Natural killer cell (primary cell): ENCODE measurements around the gene HPSE2. TPM values are rescaled to one million over a fixed set of nuclear protein-coding genes. Genes with fewer than 3 reads are reported as not detected.

ENCODE experiments used
- ATAC-seq, 3 donors: fragments of 150-1000 bp in 2 of 3; fragments of 200-7000 bp in 1 of 3; cut with Tn5 transposase; 1 replicate in 1 of 3; 2 replicates in 2 of 3; pipeline ENCODE4 v1.10.0; 2021; ENCODE audit warnings: mild to moderate bottlenecking in 2 of 3, moderate library complexity in 2 of 3
- DNase-seq, 2 donors: peaks; one replicate each; pipeline versions ENCODE4 v3.0.0 to v3.0.0-alpha.2; 2013 to 2021; ENCODE audit warnings: mixed read lengths in 1 of 2
- H3K27ac ChIP-seq: one replicate; pipeline ENCODE4 v1.5.1; 2013; ENCODE audit warnings: mild to moderate bottlenecking, low read length
- H3K27me3 ChIP-seq: one replicate; pipeline ENCODE4 v1.6.1; 2013; ENCODE audit warnings: low read length; ENCODE audit not compliant: control insufficient read depth, insufficient read depth
- H3K36me3 ChIP-seq: one replicate; pipeline ENCODE4 v1.6.1; 2013; ENCODE audit warnings: low read length; ENCODE audit not compliant: control insufficient read depth, insufficient read depth
- H3K4me1 ChIP-seq: one replicate; pipeline ENCODE4 v1.6.1; 2013; ENCODE audit warnings: low read length; ENCODE audit not compliant: control insufficient read depth, insufficient read depth
- H3K4me3 ChIP-seq: one replicate; pipeline ENCODE4 v1.5.1; 2013; ENCODE audit warnings: low read length
- H3K9me3 ChIP-seq: one replicate; pipeline ENCODE4 v1.6.1; 2013; ENCODE audit warnings: low read length; ENCODE audit not compliant: control insufficient read depth, insufficient read depth
- H3K27ac Mint-ChIP-seq, 2 donors: one replicate each; pipeline ENCODE4 v1.8.0; 2022; ENCODE audit warnings: mild to moderate bottlenecking in 2 of 2, mixed read lengths in 2 of 2, moderate library complexity in 1 of 2
- H3K27me3 Mint-ChIP-seq, 2 donors: one replicate each; pipeline ENCODE4 v1.8.0; 2022; ENCODE audit warnings: low read depth in 2 of 2, mixed read lengths in 2 of 2
- H3K36me3 Mint-ChIP-seq: one replicate; pipeline ENCODE4 v1.8.0; 2022; ENCODE audit warnings: mixed read lengths
- H3K4me1 Mint-ChIP-seq, 2 donors: one replicate each; pipeline ENCODE4 v1.8.0; 2022; ENCODE audit warnings: mixed read lengths in 2 of 2
- H3K4me3 Mint-ChIP-seq: one replicate; pipeline ENCODE4 v1.8.0; 2022; ENCODE audit warnings: mild to moderate bottlenecking, moderate library complexity, mixed read lengths
- H3K9me3 Mint-ChIP-seq, 2 donors: one replicate each; pipeline ENCODE4 v1.8.0; 2022; ENCODE audit warnings: mixed read lengths in 2 of 2
- CTCF ChIP-seq: fragments of 200-600 bp; IDR thresholded peaks from one replicate; pipeline ENCODE4 v1.8.0; 2022; ENCODE audit warnings: antibody characterized with exemption
- WGBS: methylation state at CpG from one replicate; pipeline ENCODE4 v1.1.7; 2013; ENCODE audit warnings: missing lambda C conversion rate; ENCODE audit not compliant: insufficient coverage; 5-methylcytosine and 5-hydroxymethylcytosine counted together
- intact Hi-C: fragments of 100-400 bp; cut with micrococcal nuclease; formaldehyde crosslinking; loops from one replicate; pipeline ENCODE4 v1.14.2; 2022
- total RNA-seq, 4 donors: library from RNA; stranded (reverse); fragments of 120-200 nt in 1 of 4; gene quantifications; one replicate each; pipeline versions ENCODE4 v1.2.3 to v1.2.4, GENCODE V29; 2013 to 2022

Gene HPSE2
- total RNA-seq, 3 donors from 2014 or later (not counting 1 experiment from before 2014, with no cell fraction given) = not detected

DNA sequence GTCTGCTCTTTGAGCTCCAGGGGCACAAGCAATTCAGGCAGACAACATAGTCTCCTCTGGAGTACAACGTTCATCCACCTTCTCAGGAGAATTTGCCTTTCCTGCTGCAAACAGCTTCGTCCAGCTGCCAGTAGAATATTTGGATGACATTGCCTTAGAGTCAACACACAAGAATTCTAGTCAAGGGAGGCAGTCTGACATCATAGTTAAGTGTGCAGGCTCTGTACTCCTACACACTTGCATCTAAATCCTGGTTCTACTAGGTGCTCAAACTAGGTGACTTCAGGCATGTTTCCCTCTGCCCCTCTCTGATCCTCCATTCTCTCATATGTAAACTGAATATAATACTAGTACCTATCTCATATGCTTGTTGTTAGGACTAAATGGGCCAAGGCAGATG lies 314.8 kb downstream of the HPSE2 start:
- H3K9me3 Mint-ChIP-seq = peaks cover 0 to 2% of the 10 kb centered on the region in 2 donors
- no peaks in the 10 kb centered on the region for H3K36me3 Mint-ChIP-seq
- H3K27ac ChIP-seq = no peak overlapping the region
- H3K9me3 ChIP-seq = no peaks in the 10 kb centered on the region
- TF ChIP-seq CTCF = no peak
- no peak overlapping the region for H3K4me3 Mint-ChIP-seq
- no peaks in the 10 kb centered on the region for H3K4me1 Mint-ChIP-seq
- H3K4me1 ChIP-seq = no peaks in the 10 kb centered on the region
- 68% methylated on average over 2 of the region's 2 CpGs for WGBS
- DNase-seq (no peak), ATAC-seq (no peak)
- no peaks in the 10 kb centered on the region for H3K27me3 ChIP-seq
- H3K4me3 ChIP-seq = no peak overlapping the region
- intact Hi-C loops = no loop called here
- H3K36me3 ChIP-seq = no peaks in the 10 kb centered on the region
- H3K27me3 Mint-ChIP-seq = no peaks in the 10 kb centered on the region
- no peak overlapping the region for H3K27ac Mint-ChIP-seq

DNA sequence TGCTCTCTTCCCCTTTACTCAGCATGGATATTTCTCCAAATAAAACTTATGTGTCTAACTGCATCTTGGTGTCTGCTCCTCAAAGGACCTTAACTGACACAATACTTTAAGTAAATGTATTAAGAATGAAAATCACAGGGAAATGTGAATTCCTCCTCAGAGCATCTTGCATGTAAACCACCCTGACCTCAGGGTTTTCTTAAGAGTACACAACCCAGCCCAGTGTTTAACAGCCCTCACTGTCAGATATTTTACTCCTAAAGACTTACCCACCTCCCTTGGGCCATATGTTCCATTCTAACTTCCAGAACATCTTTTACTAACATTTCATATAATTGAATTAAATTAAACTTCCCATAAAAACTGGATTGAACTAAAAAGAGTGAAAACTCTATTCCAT lies 315.3 kb downstream of the HPSE2 start:
- ATAC-seq = no peak

DNA sequence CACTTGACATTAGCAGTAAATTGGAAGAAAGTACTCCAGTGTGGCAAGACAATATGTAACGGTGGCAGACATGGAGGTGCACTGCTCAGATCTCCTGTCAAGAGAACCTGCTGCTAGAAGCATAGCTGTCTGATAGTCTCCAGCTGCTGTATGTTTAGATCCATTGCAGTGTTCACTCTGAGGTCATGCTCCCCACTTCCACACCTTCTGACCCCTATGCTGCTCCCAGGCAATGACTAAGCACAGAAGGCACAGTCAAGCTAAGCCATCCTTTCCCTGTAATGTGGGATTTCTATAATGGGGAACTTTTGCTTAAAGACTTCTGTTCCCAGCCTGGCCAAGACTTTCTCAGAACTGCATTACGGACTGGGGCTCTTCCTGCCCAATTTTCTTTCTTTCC lies 315.8 kb downstream of the HPSE2 start:
- no peak for ATAC-seq
- no peaks in the 10 kb centered on the region for H3K9me3 ChIP-seq
- Mint-ChIP-seq H3K36me3 (no peaks in the 10 kb centered on the region), H3K27ac (no peak overlapping the region), H3K4me3 (no peak overlapping the region), H3K9me3 (peaks cover 0 to 2% of the 10 kb centered on the region in 2 donors), H3K4me1 (no peaks in the 10 kb centered on the region), H3K27me3 (no peaks in the 10 kb centered on the region)
- TF ChIP-seq CTCF = no peak
- H3K27me3 ChIP-seq = no peaks in the 10 kb centered on the region
- H3K4me1 ChIP-seq = no peaks in the 10 kb centered on the region
- DNase-seq = no peak
- intact Hi-C loops = no loop called here
- H3K36me3 ChIP-seq = no peaks in the 10 kb centered on the region
- no peak overlapping the region for H3K27ac ChIP-seq
- H3K4me3 ChIP-seq = no peak overlapping the region
- WGBS = 62% methylated on average over 2 of the region's 2 CpGs

More for the DNA sequence above, 315.3 kb downstream of the HPSE2 start:
- Mint-ChIP-seq H3K4me1 (no peaks in the 10 kb centered on the region), H3K27me3 (no peaks in the 10 kb centered on the region), H3K36me3 (no peaks in the 10 kb centered on the region), H3K4me3 (no peak overlapping the region), H3K9me3 (peaks cover 0 to 2% of the 10 kb centered on the region in 2 donors), H3K27ac (no peak overlapping the region)
- Histone ChIP-seq H3K27ac (no peak overlapping the region), H3K36me3 (no peaks in the 10 kb centered on the region), H3K4me1 (no peaks in the 10 kb centered on the region), H3K4me3 (no peak overlapping the region), H3K9me3 (no peaks in the 10 kb centered on the region), H3K27me3 (no peaks in the 10 kb centered on the region)
- no peak for DNase-seq
- TF ChIP-seq CTCF = no peak
- intact Hi-C loops = no loop called here

GRCh38 chr10:98917828-98918227 lies 317.8 kb downstream of the HPSE2 start:
- H3K36me3 ChIP-seq = no peaks in the 10 kb centered on the region
- H3K27ac Mint-ChIP-seq = no peak overlapping the region
- H3K9me3 Mint-ChIP-seq = peaks cover 0 to 2% of the 10 kb centered on the region in 2 donors
- H3K36me3 Mint-ChIP-seq = no peaks in the 10 kb centered on the region
- 93% methylated on average over 2 of the region's 2 CpGs for WGBS
- H3K4me3 ChIP-seq = no peak overlapping the region
- intact Hi-C loops = no loop called here
- H3K4me3 Mint-ChIP-seq = no peak overlapping the region
- no peaks in the 10 kb centered on the region for H3K4me1 Mint-ChIP-seq
- no peak for ATAC-seq
- H3K27me3 ChIP-seq = no peaks in the 10 kb centered on the region
- H3K27ac ChIP-seq = no peak overlapping the region
- no peaks in the 10 kb centered on the region for H3K9me3 ChIP-seq
- no peak for TF ChIP-seq CTCF
- DNase-seq = no peak
- no peaks in the 10 kb centered on the region for H3K4me1 ChIP-seq
- H3K27me3 Mint-ChIP-seq = no peaks in the 10 kb centered on the region
